Measurements from ENCODE around the gene RFLNA.
"Not testable (repeated sequence)": the region's sequence is repeated elsewhere in the genome, so short reads cannot be mapped to it uniquely, and the experiment has no call there.

The RFLNA gene

GRCh38 chr12:124300657-124301056, 5.8 kb downstream of the RFLNA start:
- not testable (repeated sequence) for H3K4me3 ChIP-seq (ENCODE audit: low read length); H3K27me3 ChIP-seq (ENCODE audit: control insufficient read depth, insufficient read depth, low read length); H3K36me3 ChIP-seq (ENCODE audit: control insufficient read depth, insufficient read depth, low read length); H3K9ac ChIP-seq (ENCODE audit: low read length); H3K4me1 ChIP-seq (ENCODE audit: control insufficient read depth, insufficient read depth, low read length); H3K27ac ChIP-seq (ENCODE audit: low read depth, low read length)

- H3K27ac ChIP-seq (ENCODE audit: low read depth, low read length): no peak overlapping the region
- H3K36me3 ChIP-seq (ENCODE audit: control insufficient read depth, insufficient read depth, low read length): no peaks in the 10 kb centered on the region
- no peak overlapping the region for H3K4me3 ChIP-seq (ENCODE audit: low read length)
- no peak overlapping the region for H3K9ac ChIP-seq (ENCODE audit: low read length)
- peaks cover 2% of the 10 kb centered on the region for H3K27me3 ChIP-seq (ENCODE audit: control insufficient read depth, insufficient read depth, low read length)
- H3K4me1 ChIP-seq (ENCODE audit: control insufficient read depth, insufficient read depth, low read length): no peaks in the 10 kb centered on the region
Observed at GRCh38 chr12:124301084-124301654, 6.3 kb downstream of the RFLNA start.

- Histone ChIP-seq H3K4me1 (ENCODE audit: control insufficient read depth, insufficient read depth, low read length) (no peaks in the 10 kb centered on the region), H3K27ac (ENCODE audit: low read depth, low read length) (no peak overlapping the region), H3K27me3 (ENCODE audit: control insufficient read depth, insufficient read depth, low read length) (peaks cover 2% of the 10 kb centered on the region), H3K36me3 (ENCODE audit: control insufficient read depth, insufficient read depth, low read length) (no peaks in the 10 kb centered on the region), H3K4me3 (ENCODE audit: low read length) (no peak overlapping the region), H3K9ac (ENCODE audit: low read length) (no peak overlapping the region)
Observed at GRCh38 chr12:124302241-124302806, 7.4 kb downstream of the RFLNA start.

GRCh38 chr12:124302807-124303578, 8.1 kb downstream of the RFLNA start:
- no peak overlapping the region for H3K9ac ChIP-seq (ENCODE audit: low read length)
- peaks cover 2% of the 10 kb centered on the region for H3K27me3 ChIP-seq (ENCODE audit: control insufficient read depth, insufficient read depth, low read length)
- no peaks in the 10 kb centered on the region for H3K4me1 ChIP-seq (ENCODE audit: control insufficient read depth, insufficient read depth, low read length)
- H3K4me3 ChIP-seq (ENCODE audit: low read length): no peak overlapping the region
- no peaks in the 10 kb centered on the region for H3K36me3 ChIP-seq (ENCODE audit: control insufficient read depth, insufficient read depth, low read length)
- H3K27ac ChIP-seq (ENCODE audit: low read depth, low read length): no peak overlapping the region

- H3K27me3 ChIP-seq (ENCODE audit: control insufficient read depth, insufficient read depth, low read length): no peaks in the 10 kb centered on the region
- no peaks in the 10 kb centered on the region for H3K4me1 ChIP-seq (ENCODE audit: control insufficient read depth, insufficient read depth, low read length)
- H3K4me3 ChIP-seq (ENCODE audit: low read length): no peak overlapping the region
- no peaks in the 10 kb centered on the region for H3K36me3 ChIP-seq (ENCODE audit: control insufficient read depth, insufficient read depth, low read length)
- no peak overlapping the region for H3K27ac ChIP-seq (ENCODE audit: low read depth, low read length)
- H3K9ac ChIP-seq (ENCODE audit: low read length): no peak overlapping the region
Observed at GRCh38 chr12:124303579-124304313, 8.9 kb downstream of the RFLNA start.

GRCh38 chr12:124304314-124304790, 9.5 kb downstream of the RFLNA start:
- H3K27me3 ChIP-seq (ENCODE audit: control insufficient read depth, insufficient read depth, low read length): no peaks in the 10 kb centered on the region
- H3K27ac ChIP-seq (ENCODE audit: low read depth, low read length): no peak overlapping the region
- H3K9ac ChIP-seq (ENCODE audit: low read length): no peak overlapping the region
- H3K36me3 ChIP-seq (ENCODE audit: control insufficient read depth, insufficient read depth, low read length): no peaks in the 10 kb centered on the region
- no peaks in the 10 kb centered on the region for H3K4me1 ChIP-seq (ENCODE audit: control insufficient read depth, insufficient read depth, low read length)
- H3K4me3 ChIP-seq (ENCODE audit: low read length): no peak overlapping the region

- H3K36me3 ChIP-seq (ENCODE audit: control insufficient read depth, insufficient read depth, low read length): no peaks in the 10 kb centered on the region
- no peak overlapping the region for H3K9ac ChIP-seq (ENCODE audit: low read length)
- no peaks in the 10 kb centered on the region for H3K27me3 ChIP-seq (ENCODE audit: control insufficient read depth, insufficient read depth, low read length)
- H3K4me1 ChIP-seq (ENCODE audit: control insufficient read depth, insufficient read depth, low read length): no peaks in the 10 kb centered on the region
- H3K27ac ChIP-seq (ENCODE audit: low read depth, low read length): no peak overlapping the region
- H3K4me3 ChIP-seq (ENCODE audit: low read length): no peak overlapping the region
Observed at GRCh38 chr12:124305136-124305535, 10.2 kb downstream of the RFLNA start.

- Histone ChIP-seq H3K27ac (ENCODE audit: low read depth, low read length) (no peak overlapping the region), H3K27me3 (ENCODE audit: control insufficient read depth, insufficient read depth, low read length) (no peaks in the 10 kb centered on the region), H3K4me3 (ENCODE audit: low read length) (no peak overlapping the region), H3K9ac (ENCODE audit: low read length) (no peak overlapping the region), H3K36me3 (ENCODE audit: control insufficient read depth, insufficient read depth, low read length) (no peaks in the 10 kb centered on the region), H3K4me1 (ENCODE audit: control insufficient read depth, insufficient read depth, low read length) (no peaks in the 10 kb centered on the region)
Observed at GRCh38 chr12:124305776-124306685, 11.1 kb downstream of the RFLNA start.

- Histone ChIP-seq H3K4me1 (ENCODE audit: control insufficient read depth, insufficient read depth, low read length) (no peaks in the 10 kb centered on the region), H3K9ac (ENCODE audit: low read length) (no peak overlapping the region), H3K36me3 (ENCODE audit: control insufficient read depth, insufficient read depth, low read length) (no peaks in the 10 kb centered on the region), H3K4me3 (ENCODE audit: low read length) (no peak overlapping the region), H3K27me3 (ENCODE audit: control insufficient read depth, insufficient read depth, low read length) (no peaks in the 10 kb centered on the region), H3K27ac (ENCODE audit: low read depth, low read length) (no peak overlapping the region)
Observed at GRCh38 chr12:124306686-124307555, 12.0 kb downstream of the RFLNA start.

GRCh38 chr12:124307556-124307825, 12.6 kb downstream of the RFLNA start:
- no peaks in the 10 kb centered on the region for H3K4me1 ChIP-seq (ENCODE audit: control insufficient read depth, insufficient read depth, low read length)
- H3K4me3 ChIP-seq (ENCODE audit: low read length): no peak overlapping the region
- H3K27ac ChIP-seq (ENCODE audit: low read depth, low read length): no peak overlapping the region
- H3K36me3 ChIP-seq (ENCODE audit: control insufficient read depth, insufficient read depth, low read length): no peaks in the 10 kb centered on the region
- no peaks in the 10 kb centered on the region for H3K27me3 ChIP-seq (ENCODE audit: control insufficient read depth, insufficient read depth, low read length)
- no peak overlapping the region for H3K9ac ChIP-seq (ENCODE audit: low read length)

GRCh38 chr12:124308741-124309140, 13.8 kb downstream of the RFLNA start:
- H3K27me3 ChIP-seq (ENCODE audit: control insufficient read depth, insufficient read depth, low read length): no peaks in the 10 kb centered on the region
- H3K9ac ChIP-seq (ENCODE audit: low read length): no peak overlapping the region
- no peak overlapping the region for H3K4me3 ChIP-seq (ENCODE audit: low read length)
- no peaks in the 10 kb centered on the region for H3K4me1 ChIP-seq (ENCODE audit: control insufficient read depth, insufficient read depth, low read length)
- no peaks in the 10 kb centered on the region for H3K36me3 ChIP-seq (ENCODE audit: control insufficient read depth, insufficient read depth, low read length)
- H3K27ac ChIP-seq (ENCODE audit: low read depth, low read length): no peak overlapping the region
